Right atrium auricular region (tissue), 2 donors: ENCODE data around the gene FHAD1. TPM values are rescaled to one million over a fixed set of nuclear protein-coding genes. Genes with fewer than 3 reads are reported as not detected.

ENCODE experiments used
- DNase-seq: peaks from one replicate; pipeline ENCODE4 v3.0.0-alpha.2; 2019; ENCODE audit warnings: low spot score
- H3K27ac ChIP-seq, 2 donors: fragments of 200-600 bp; sonication (generic); 1 replicate in 1 of 2; 2 replicates in 1 of 2; pipeline ENCODE4 v1.5.1; 2016 to 2019
- H3K27me3 ChIP-seq, 2 donors: fragments of 200-600 bp; sonication (generic); one replicate each; pipeline versions ENCODE4 v1.5.1 to v1.6.0; 2017 to 2019
- H3K36me3 ChIP-seq: fragments of 200-600 bp; sonication (generic); one replicate; pipeline ENCODE4 v1.5.1; 2016
- H3K4me1 ChIP-seq, 2 donors: fragments of 200-600 bp; sonication (generic); one replicate each; pipeline versions ENCODE4 v1.5.1 to v1.6.0; 2017 to 2019
- H3K4me3 ChIP-seq, 2 donors: fragments of 200-600 bp; sonication (generic); 1 replicate in 1 of 2; 2 replicates in 1 of 2; pipeline ENCODE4 v1.5.1; 2017 to 2019; ENCODE audit warnings: mild to moderate bottlenecking in 1 of 2, moderate library complexity in 1 of 2
- H3K9me3 ChIP-seq, 2 donors: fragments of 200-600 bp; sonication (generic); one replicate each; pipeline ENCODE4 v1.5.1; 2019
- CTCF ChIP-seq, 2 donors: fragments of 200-600 bp; sonication (generic); IDR thresholded peaks; one replicate each; pipeline ENCODE4 v1.5.1; 2019; ENCODE audit warnings: antibody characterized with exemption in 2 of 2
- total RNA-seq, 2 donors: library from RNA; depleted of rRNA; stranded (reverse); fragments of >200 nt; gene quantifications; one replicate each; pipeline ENCODE4 v1.1.0, GENCODE V29; 2016

FHAD1 gene
- total RNA-seq, 2 donors from 2014 or later = not detected

DNA sequence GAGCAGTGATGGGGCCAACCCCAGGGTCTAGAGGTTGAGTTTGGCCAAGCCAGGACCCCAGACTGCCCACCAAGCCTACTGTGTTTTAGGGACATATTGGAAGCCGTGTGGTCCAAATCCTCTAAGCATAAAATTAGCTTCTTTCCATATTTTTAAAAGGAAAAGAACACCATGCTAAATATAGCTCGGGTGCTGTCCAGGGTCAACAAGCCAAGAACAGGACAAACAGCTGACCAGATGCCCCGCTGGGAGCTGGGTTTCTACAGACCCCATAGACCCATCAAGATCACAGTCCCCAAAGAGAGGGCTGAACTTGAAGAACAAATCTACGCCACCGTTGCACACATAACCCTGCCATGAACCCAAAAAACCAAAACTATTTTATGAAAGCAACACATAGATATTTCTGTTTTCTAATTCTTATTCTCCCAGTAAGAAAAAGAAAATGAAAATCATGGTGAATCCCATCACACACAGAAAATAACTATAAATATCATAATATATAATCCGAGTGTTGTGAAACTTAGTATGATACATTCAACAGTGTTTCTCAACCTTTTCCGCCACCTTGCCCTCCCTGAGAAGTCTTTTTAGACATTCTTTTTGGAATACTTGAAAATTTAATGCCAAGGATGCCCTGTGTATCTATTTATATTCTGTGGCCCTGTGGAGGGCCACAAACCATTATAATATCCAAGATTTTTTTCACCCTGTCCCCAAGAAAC is 36.2 kb upstream of the FHAD1 start:
- Histone ChIP-seq H3K27ac (no peak overlapping the region), H3K4me3 (no peak overlapping the region), H3K9me3 (no peaks in the 10 kb centered on the region), H3K27me3 (no peaks in the 10 kb centered on the region), H3K36me3 (no peaks in the 10 kb centered on the region), H3K4me1 (peaks cover 0 to 17% of the 10 kb centered on the region in 2 donors)
- no peak for DNase-seq
- TF ChIP-seq CTCF (IDR thresholded peaks at IDR 0.05) = no peak

- Histone ChIP-seq H3K4me1 (peaks cover 0 to 17% of the 10 kb centered on the region in 2 donors), H3K4me3 (no peak overlapping the region), H3K9me3 (no peaks in the 10 kb centered on the region), H3K27me3 (no peaks in the 10 kb centered on the region), H3K27ac (no peak overlapping the region), H3K36me3 (no peaks in the 10 kb centered on the region)
- DNase-seq = no peak
- TF ChIP-seq CTCF (IDR thresholded peaks at IDR 0.05) = no peak
Measured at GRCh38 chr1:15211424-15211823, 35.6 kb upstream of the FHAD1 start.

GRCh38 chr1:15212216-15212953 is 34.6 kb upstream of the FHAD1 start:
- H3K27ac ChIP-seq = no peak overlapping the region

GRCh38 chr1:15212954-15213291 is 34.1 kb upstream of the FHAD1 start:
- Histone ChIP-seq H3K9me3 (no peaks in the 10 kb centered on the region), H3K27ac (no peak overlapping the region), H3K27me3 (no peaks in the 10 kb centered on the region), H3K4me3 (no peak overlapping the region), H3K36me3 (no peaks in the 10 kb centered on the region), H3K4me1 (peaks cover 0 to 17% of the 10 kb centered on the region in 2 donors)
- no peak for DNase-seq
- no peak for TF ChIP-seq CTCF (IDR thresholded peaks at IDR 0.05)

More at GRCh38 chr1:15212216-15212953, 34.6 kb upstream of the FHAD1 start:
- no peak for TF ChIP-seq CTCF (IDR thresholded peaks at IDR 0.05)
- Histone ChIP-seq H3K4me1 (peaks cover 0 to 17% of the 10 kb centered on the region in 2 donors), H3K36me3 (no peaks in the 10 kb centered on the region), H3K9me3 (no peaks in the 10 kb centered on the region), H3K27me3 (no peaks in the 10 kb centered on the region), H3K4me3 (no peak overlapping the region)
- DNase-seq = no peak

DNA sequence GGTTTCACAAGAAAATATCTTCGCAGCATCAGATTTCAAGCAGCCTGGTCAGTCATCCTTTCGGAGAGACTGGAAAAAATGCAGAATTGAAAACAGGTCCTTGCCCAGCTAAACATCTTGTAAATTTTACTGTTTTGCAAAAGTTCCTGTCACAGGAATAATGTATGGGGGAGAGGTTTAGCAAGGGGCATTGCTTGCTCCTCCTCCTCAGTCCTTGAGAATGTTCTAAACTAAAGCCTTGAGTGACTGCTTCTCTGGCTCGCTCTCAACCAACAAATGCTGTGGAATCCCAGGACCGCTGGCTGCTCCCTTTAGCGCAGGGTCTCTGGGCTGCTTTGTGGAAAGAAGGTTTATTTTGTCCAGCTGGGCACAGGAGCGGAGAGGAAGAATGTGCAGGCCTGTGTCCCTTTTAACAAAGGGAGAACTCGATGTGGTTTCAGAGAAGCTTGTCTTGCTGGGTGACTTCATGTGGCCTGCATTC is 33.6 kb upstream of the FHAD1 start:
- no peak for TF ChIP-seq CTCF (IDR thresholded peaks at IDR 0.05)
- Histone ChIP-seq H3K4me1 (peaks cover 0 to 20% of the 10 kb centered on the region in 2 donors), H3K36me3 (no peaks in the 10 kb centered on the region), H3K9me3 (no peaks in the 10 kb centered on the region), H3K27ac (no peak overlapping the region), H3K27me3 (no peaks in the 10 kb centered on the region), H3K4me3 (no peak overlapping the region)
- no peak for DNase-seq
